GM13977 (cell line): ENCODE measurements around the gene RBM43.
"Not testable (repeated sequence)": the region's sequence is repeated elsewhere in the genome, so short reads cannot be mapped to it uniquely, and the experiment has no call there.

ENCODE experiments used
- DNase-seq: peaks from one replicate; pipeline ENCODE4 v3.0.0; 2012; ENCODE audit warnings: low spot score
- in situ Hi-C: fragments of 300-500 bp; cut with MboI; formaldehyde crosslinking; loops from one replicate; pipeline ENCODE4 v1.12.0; 2022; ENCODE audit warnings: low sequenced_read_pairs, low pct_unique_long_range_greater_than_20kb, mixed read lengths, inconsistent platforms; ENCODE audit not compliant: unreplicated experiment
- TF ChIP-seq, protein P1 (sequence below): IDR thresholded peaks from 2 replicates; pipeline ENCODE4 v1.5.1; 2012; ENCODE audit warnings: mild to moderate bottlenecking, control low read depth; ENCODE audit not compliant: insufficient read depth; ENCODE audit errors: extremely low read depth, missing control alignments

RBM43 gene

DNA sequence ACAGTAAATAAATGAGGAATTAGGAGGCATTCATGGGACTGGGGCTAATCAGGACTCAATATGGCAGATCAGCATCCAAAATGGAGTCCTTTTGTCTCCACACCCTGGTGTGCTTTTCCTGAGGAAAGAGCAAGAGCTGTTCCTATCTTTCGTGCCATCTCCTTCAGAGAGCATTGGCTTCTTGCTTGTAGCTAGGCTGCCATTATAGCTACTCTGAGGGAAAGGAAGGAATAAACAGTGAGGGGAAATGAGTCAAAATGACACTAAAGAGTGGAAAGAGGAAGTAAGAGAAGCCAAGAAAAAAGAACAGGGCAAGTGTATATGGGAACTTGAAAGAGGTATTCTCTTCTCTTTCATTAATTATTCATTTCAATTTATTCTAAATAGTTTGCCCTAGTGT, 36.2 kb upstream of the RBM43 start:
- TF ChIP-seq, protein P1, sequence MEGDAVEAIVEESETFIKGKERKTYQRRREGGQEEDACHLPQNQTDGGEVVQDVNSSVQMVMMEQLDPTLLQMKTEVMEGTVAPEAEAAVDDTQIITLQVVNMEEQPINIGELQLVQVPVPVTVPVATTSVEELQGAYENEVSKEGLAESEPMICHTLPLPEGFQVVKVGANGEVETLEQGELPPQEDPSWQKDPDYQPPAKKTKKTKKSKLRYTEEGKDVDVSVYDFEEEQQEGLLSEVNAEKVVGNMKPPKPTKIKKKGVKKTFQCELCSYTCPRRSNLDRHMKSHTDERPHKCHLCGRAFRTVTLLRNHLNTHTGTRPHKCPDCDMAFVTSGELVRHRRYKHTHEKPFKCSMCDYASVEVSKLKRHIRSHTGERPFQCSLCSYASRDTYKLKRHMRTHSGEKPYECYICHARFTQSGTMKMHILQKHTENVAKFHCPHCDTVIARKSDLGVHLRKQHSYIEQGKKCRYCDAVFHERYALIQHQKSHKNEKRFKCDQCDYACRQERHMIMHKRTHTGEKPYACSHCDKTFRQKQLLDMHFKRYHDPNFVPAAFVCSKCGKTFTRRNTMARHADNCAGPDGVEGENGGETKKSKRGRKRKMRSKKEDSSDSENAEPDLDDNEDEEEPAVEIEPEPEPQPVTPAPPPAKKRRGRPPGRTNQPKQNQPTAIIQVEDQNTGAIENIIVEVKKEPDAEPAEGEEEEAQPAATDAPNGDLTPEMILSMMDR, result no peak
- in situ Hi-C loops, result no loop called here
- peak; percentile 55 for DNase-seq

DNA sequence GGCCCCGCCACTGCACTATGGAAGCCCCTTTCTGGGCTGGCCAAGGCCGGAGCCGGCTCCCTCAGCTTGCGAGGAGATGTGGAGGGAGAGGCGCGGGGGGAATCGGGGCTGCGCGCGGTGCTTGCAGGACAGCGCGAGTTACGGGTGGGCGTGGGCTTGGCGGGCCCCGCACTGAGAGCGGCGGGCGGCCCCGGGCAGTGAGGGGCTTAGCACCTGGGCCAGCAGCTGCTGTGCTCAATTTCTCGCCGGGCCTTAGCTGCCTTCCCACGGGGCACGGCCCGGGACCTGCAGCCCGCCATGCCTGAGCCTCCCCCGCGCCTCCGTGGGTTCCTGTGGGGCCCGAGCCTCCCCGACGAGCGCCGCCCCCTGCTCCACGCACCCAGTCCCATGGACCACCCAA, 34.3 kb upstream of the RBM43 start:
- in situ Hi-C loops, result not testable (repeated sequence)

GRCh38 chr2:151292546-151292945, 30.9 kb upstream of the RBM43 start:
- TF ChIP-seq, protein P1, result no peak
- no peak for DNase-seq
- in situ Hi-C loops, result no loop called here

More for the DNA sequence above, 34.3 kb upstream of the RBM43 start:
- DNase-seq, result not testable (repeated sequence)

GRCh38 chr2:151292141-151292540, 30.5 kb upstream of the RBM43 start:
- TF ChIP-seq, protein P1, result no peak
- in situ Hi-C loops, result no loop called here

DNA sequence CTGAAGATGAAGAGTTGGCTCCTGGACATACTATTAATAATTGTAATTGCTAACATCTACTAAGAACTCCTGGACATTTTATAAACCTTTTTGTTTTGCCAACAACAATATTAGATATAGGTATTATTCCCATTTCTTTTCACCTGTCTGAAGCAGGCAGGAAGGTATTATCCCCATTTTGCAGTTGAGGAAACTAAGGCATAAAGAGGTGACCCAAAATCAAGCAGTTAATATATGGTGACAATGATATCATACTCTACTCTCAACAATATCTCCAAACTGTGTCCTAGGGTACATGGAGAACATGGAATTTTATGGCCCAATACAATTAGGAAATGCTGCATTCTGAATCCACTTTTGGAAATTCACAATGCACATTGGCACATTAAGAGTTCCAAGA, 29.6 kb upstream of the RBM43 start:
- in situ Hi-C loops, result no loop called here
- TF ChIP-seq, protein P1, result no peak

More at GRCh38 chr2:151292141-151292540, 30.5 kb upstream of the RBM43 start:
- no peak for DNase-seq

GRCh38 chr2:151289972-151290866, 28.6 kb upstream of the RBM43 start:
- peak; percentile 38 for DNase-seq
- in situ Hi-C loops, result no loop called here
- TF ChIP-seq, protein P1, result no peak

More for the DNA sequence above, 29.6 kb upstream of the RBM43 start:
- no peak for DNase-seq

DNA sequence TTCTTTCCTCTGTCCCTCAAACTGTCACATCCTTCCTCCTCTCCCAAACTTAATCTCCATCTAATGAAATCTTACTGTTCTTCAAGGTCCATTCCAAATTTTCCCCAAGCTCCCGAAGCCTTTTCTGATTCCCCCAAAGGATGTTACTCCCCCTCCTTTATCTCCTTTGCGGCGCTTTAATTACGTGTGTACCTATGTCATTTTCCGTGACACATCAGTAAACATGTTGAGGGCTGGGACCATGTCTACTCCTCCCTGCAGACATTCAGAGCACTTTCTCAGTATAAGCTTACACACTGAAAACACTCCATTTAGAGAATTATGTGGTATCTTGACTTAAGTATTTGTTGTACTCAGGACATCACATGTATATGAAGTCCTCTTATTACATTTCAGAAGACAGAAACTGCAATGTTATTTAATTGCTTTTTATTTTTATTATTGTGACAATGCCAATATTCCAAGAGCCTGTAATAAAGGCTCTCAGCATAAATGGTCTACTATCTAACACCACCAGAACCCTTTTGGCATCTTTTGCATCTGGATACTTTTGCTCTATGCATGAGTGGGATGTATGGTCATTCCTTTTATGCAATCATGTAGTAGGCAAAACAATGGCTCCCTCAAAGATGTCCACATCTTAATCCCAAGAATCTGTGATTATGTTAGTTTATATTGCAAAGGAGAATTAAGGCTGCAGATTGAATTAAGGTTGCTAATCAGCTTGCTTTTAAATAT, 26.0 kb upstream of the RBM43 start:
- DNase-seq, result no peak
- TF ChIP-seq, protein P1, result no peak
- in situ Hi-C loops, result no loop called here
